Panc1 (cell line): ENCODE data around the gene SH2D3C. TPM values are rescaled to one million over a fixed set of nuclear protein-coding genes. Genes with fewer than 3 reads are reported as not detected.

Experiments
- ATAC-seq: fragments of 200-7000 bp; cut with Tn5 transposase; 2 replicates; pipeline ENCODE4 v1.9.1; 2020; ENCODE audit warnings: mild to moderate bottlenecking, moderate library complexity
- BruUV-seq: library from RNA; stranded (reverse); fragments of 400-500 nt; replicated peaks from 2 replicates; lab custom pipeline; 2021; lab: Mats Ljungman, UMichigan
- CTCF ChIA-PET: fragments of 300-600 bp; sonication (Branson Sonifier 250); formaldehyde crosslinking; loops from one replicate; lab custom pipeline; 2022; ENCODE audit warnings: antibody characterized with exemption; lab: Charles Lee
- POLR2A ChIA-PET: fragments of 300-600 bp; sonication (Branson Sonifier 250); formaldehyde crosslinking; loops from one replicate; lab custom pipeline; 2022; ENCODE audit warnings: antibody characterized with exemption; lab: Charles Lee
- DNase-seq: peaks from one replicate; pipeline ENCODE4 v3.0.0-alpha.2; 2010; ENCODE audit warnings: low read depth, low spot score
- H3K27ac ChIP-seq: 2 replicates; pipeline ENCODE4 v1.5.1; 2011; ENCODE audit warnings: mild to moderate bottlenecking, low read length, inconsistent platforms
- H3K27me3 ChIP-seq: fragments of 200-500 bp; sonication (Bioruptor generic); 2 replicates; pipeline ENCODE4 v1.6.0; 2014; ENCODE audit warnings: low read length, inconsistent platforms; ENCODE audit not compliant: control insufficient read depth, insufficient read depth
- H3K36me3 ChIP-seq: fragments of 200-500 bp; sonication (Bioruptor generic); 2 replicates; pipeline ENCODE4 v1.5.1; 2014; ENCODE audit warnings: inconsistent platforms, mild to moderate bottlenecking, low read length, moderate library complexity; ENCODE audit not compliant: control insufficient read depth, insufficient read depth
- H3K4me1 ChIP-seq: 2 replicates; pipeline ENCODE4 v1.5.1; 2011; ENCODE audit warnings: inconsistent platforms, mild to moderate bottlenecking, low read length, moderate library complexity; ENCODE audit not compliant: control insufficient read depth, insufficient read depth
- H3K4me3 ChIP-seq, 2 experiments: 2 replicates each; pipeline ENCODE4 v1.5.1; 2011 to 2012; ENCODE audit warnings: low read depth in 2 of 2, low read length in 2 of 2, mild to moderate bottlenecking in 2 of 2, inconsistent platforms in 1 of 2, moderate library complexity in 1 of 2
- H3K9me3 ChIP-seq: fragments of 200-500 bp; sonication (Bioruptor generic); 2 replicates; pipeline ENCODE4 v1.5.1; 2014; ENCODE audit warnings: low read depth, mild to moderate bottlenecking, inconsistent platforms, low read length, moderate library complexity; ENCODE audit not compliant: control insufficient read depth, insufficient read depth
- POLR2AphosphoS5 ChIP-seq: IDR thresholded peaks from 2 replicates; pipeline ENCODE4 v1.6.1; 2012; ENCODE audit warnings: mild to moderate bottlenecking, low read depth, low read length, moderate library complexity
- SIN3A ChIP-seq: IDR thresholded peaks from 2 replicates; pipeline ENCODE4 v1.6.1; 2012; ENCODE audit warnings: low read depth, mild to moderate bottlenecking, low read length, moderate library complexity, borderline replicate concordance; ENCODE audit not compliant: insufficient read depth
- TCF7L2 ChIP-seq: IDR thresholded peaks from 2 replicates; pipeline ENCODE4 v1.6.1; 2011; ENCODE audit warnings: mild to moderate bottlenecking, low read depth, low read length, inconsistent platforms
- in situ Hi-C: cut with HindIII; loops from 2 replicates; pipeline ENCODE4 v1.10.0; 2016; ENCODE audit warnings: low sequenced_read_pairs, low pct_unique_long_range_greater_than_20kb
- intact Hi-C: fragments of 100-400 bp; cut with micrococcal nuclease; formaldehyde crosslinking; loops from one replicate; pipeline ENCODE4 v1.10.0; 2022; ENCODE audit not compliant: unreplicated experiment
- total RNA-seq: library from RNA; stranded (reverse); gene quantifications from one replicate; pipeline ENCODE4 v1.2.1, GENCODE V29; 2021; ENCODE audit not compliant: unreplicated experiment
- TF ChIP-seq, protein P1 (sequence below): fragments of 450-650 bp; IDR thresholded peaks from 2 replicates; pipeline ENCODE4 v1.5.1; 2017; ENCODE audit warnings: mild to moderate bottlenecking
- TF ChIP-seq, protein P2 (sequence below), 2 experiments: IDR thresholded peaks; 2 replicates each; pipeline ENCODE4 v1.6.1; 2011 to 2012; ENCODE audit warnings: low read depth in 2 of 2, control low read depth in 1 of 2, low read length in 1 of 2, mild to moderate bottlenecking in 1 of 2, moderate library complexity in 1 of 2; ENCODE audit not compliant: insufficient read depth in 1 of 2

The SH2D3C gene
- total RNA-seq, 1 experiment from 2014 or later = 0.49 TPM

DNA sequence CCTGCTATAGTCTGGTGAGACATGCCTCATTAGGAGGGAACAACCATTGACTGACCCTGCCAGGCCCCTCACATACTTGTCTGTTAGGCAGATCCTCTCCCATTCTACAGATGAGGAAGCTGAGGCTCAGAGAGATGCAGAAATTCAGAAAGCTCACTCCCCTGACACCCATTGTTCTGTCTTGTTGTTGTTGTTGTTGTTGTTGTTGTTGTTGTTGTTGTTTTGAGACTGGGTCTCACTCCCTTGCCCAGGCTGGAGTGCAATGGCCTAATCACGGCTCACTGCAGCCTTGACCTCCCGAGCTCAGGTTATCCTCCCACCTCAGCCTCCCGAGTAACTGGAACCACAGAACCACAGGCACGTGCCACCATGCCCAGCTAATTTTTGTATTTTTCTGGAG is 84.8 kb downstream of the SH2D3C start:
- ChIA-PET POLR2A (no interaction called here), CTCF (no interaction called here)
- TF ChIP-seq TCF7L2 = no peak
- no peak for TF ChIP-seq SIN3A
- TF ChIP-seq, protein P1, sequence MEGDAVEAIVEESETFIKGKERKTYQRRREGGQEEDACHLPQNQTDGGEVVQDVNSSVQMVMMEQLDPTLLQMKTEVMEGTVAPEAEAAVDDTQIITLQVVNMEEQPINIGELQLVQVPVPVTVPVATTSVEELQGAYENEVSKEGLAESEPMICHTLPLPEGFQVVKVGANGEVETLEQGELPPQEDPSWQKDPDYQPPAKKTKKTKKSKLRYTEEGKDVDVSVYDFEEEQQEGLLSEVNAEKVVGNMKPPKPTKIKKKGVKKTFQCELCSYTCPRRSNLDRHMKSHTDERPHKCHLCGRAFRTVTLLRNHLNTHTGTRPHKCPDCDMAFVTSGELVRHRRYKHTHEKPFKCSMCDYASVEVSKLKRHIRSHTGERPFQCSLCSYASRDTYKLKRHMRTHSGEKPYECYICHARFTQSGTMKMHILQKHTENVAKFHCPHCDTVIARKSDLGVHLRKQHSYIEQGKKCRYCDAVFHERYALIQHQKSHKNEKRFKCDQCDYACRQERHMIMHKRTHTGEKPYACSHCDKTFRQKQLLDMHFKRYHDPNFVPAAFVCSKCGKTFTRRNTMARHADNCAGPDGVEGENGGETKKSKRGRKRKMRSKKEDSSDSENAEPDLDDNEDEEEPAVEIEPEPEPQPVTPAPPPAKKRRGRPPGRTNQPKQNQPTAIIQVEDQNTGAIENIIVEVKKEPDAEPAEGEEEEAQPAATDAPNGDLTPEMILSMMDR = no peak
- TF ChIP-seq, protein P2, sequence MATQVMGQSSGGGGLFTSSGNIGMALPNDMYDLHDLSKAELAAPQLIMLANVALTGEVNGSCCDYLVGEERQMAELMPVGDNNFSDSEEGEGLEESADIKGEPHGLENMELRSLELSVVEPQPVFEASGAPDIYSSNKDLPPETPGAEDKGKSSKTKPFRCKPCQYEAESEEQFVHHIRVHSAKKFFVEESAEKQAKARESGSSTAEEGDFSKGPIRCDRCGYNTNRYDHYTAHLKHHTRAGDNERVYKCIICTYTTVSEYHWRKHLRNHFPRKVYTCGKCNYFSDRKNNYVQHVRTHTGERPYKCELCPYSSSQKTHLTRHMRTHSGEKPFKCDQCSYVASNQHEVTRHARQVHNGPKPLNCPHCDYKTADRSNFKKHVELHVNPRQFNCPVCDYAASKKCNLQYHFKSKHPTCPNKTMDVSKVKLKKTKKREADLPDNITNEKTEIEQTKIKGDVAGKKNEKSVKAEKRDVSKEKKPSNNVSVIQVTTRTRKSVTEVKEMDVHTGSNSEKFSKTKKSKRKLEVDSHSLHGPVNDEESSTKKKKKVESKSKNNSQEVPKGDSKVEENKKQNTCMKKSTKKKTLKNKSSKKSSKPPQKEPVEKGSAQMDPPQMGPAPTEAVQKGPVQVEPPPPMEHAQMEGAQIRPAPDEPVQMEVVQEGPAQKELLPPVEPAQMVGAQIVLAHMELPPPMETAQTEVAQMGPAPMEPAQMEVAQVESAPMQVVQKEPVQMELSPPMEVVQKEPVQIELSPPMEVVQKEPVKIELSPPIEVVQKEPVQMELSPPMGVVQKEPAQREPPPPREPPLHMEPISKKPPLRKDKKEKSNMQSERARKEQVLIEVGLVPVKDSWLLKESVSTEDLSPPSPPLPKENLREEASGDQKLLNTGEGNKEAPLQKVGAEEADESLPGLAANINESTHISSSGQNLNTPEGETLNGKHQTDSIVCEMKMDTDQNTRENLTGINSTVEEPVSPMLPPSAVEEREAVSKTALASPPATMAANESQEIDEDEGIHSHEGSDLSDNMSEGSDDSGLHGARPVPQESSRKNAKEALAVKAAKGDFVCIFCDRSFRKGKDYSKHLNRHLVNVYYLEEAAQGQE (IDR thresholded peaks at IDR 0.05; ENCODE audit: insufficient read depth in 1 of 2, low read depth in 2 of 2, low read length in 1 of 2) = no peak
- TF ChIP-seq POLR2AphosphoS5 = no peak
- Histone ChIP-seq H3K36me3 (no peaks in the 10 kb centered on the region), H3K27me3 (no peaks in the 10 kb centered on the region), H3K4me3 (no peak overlapping the region), H3K9me3 (no peaks in the 10 kb centered on the region), H3K27ac (no peak overlapping the region), H3K4me1 (no peaks in the 10 kb centered on the region)
- ATAC-seq (no peak), DNase-seq (no peak)
- intact Hi-C loops = no loop called here
- no TSS peak for BruUV-seq
- in situ Hi-C loops = no loop called here

DNA sequence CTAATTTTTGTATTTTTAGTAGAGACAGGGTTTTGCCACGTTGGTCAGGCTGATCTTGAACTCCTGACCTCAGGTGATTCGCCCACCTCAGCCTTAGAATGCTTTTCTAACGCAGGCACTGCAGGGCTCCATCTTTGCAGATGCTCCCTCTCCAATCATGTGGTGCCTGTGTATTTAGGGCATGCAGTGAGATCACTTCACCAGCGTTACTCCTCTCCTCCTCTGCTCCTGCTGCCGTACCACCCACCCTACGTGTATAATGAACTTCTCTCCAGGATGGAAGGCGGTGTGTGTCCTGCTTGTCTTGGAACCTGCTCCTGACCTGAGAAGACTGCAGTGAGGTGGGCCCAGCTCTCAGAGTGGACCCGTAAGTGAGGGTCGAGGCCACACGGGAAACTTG is 85.3 kb downstream of the SH2D3C start:
- ChIA-PET POLR2A (no interaction called here), CTCF (no interaction called here)
- no peaks in the 10 kb centered on the region for H3K9me3 ChIP-seq
- H3K4me1 ChIP-seq = no peaks in the 10 kb centered on the region
- BruUV-seq = no TSS peak
- in situ Hi-C loops = no loop called here
- no peak overlapping the region for H3K4me3 ChIP-seq
- no peak for TF ChIP-seq TCF7L2
- TF ChIP-seq, protein P1 = no peak
- TF ChIP-seq POLR2AphosphoS5 = no peak
- TF ChIP-seq, protein P2 (IDR thresholded peaks at IDR 0.05; ENCODE audit: insufficient read depth in 1 of 2, low read depth in 2 of 2, low read length in 1 of 2) = no peak
- TF ChIP-seq SIN3A = no peak
- no peaks in the 10 kb centered on the region for H3K27me3 ChIP-seq
- no peak overlapping the region for H3K27ac ChIP-seq
- DNase-seq = no peak
- H3K36me3 ChIP-seq = no peaks in the 10 kb centered on the region
- ATAC-seq = no peak
- intact Hi-C loops = no loop called here
